ENCODE results near the gene TDRD10.

GRCh38 chr1:154546264-154547063 lies 44.4 kb downstream of the TDRD10 start:
- TF ChIP-seq, protein P1, sequence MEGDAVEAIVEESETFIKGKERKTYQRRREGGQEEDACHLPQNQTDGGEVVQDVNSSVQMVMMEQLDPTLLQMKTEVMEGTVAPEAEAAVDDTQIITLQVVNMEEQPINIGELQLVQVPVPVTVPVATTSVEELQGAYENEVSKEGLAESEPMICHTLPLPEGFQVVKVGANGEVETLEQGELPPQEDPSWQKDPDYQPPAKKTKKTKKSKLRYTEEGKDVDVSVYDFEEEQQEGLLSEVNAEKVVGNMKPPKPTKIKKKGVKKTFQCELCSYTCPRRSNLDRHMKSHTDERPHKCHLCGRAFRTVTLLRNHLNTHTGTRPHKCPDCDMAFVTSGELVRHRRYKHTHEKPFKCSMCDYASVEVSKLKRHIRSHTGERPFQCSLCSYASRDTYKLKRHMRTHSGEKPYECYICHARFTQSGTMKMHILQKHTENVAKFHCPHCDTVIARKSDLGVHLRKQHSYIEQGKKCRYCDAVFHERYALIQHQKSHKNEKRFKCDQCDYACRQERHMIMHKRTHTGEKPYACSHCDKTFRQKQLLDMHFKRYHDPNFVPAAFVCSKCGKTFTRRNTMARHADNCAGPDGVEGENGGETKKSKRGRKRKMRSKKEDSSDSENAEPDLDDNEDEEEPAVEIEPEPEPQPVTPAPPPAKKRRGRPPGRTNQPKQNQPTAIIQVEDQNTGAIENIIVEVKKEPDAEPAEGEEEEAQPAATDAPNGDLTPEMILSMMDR (conservative IDR thresholded peaks at IDR 0.05) = peak; percentile 85
- no peak for TF ChIP-seq EZH2 (IDR thresholded peaks at IDR 0.05; ENCODE audit: low read depth)
